SJSA1 (cell line): ENCODE measurements around the gene CACFD1. TPM values are rescaled to one million over a fixed set of nuclear protein-coding genes. Genes with fewer than 3 reads are reported as not detected.

Experiments used
- DNase-seq, 2 experiments: peaks; one replicate each; pipeline ENCODE4 v3.0.0-alpha.2; 2015 to 2020; ENCODE audit warnings: low spot score in 2 of 2, low read depth in 1 of 2
- H3K27ac ChIP-seq: fragments of 250-450 bp; sonication (Bioruptor Pico); 2 replicates; pipeline ENCODE4 v1.5.1; 2020; ENCODE audit warnings: mild to moderate bottlenecking, moderate library complexity
- H3K27me3 ChIP-seq: fragments of 250-450 bp; sonication (Bioruptor Pico); replicated peaks from 2 replicates; pipeline ENCODE4 v1.5.1; 2020; ENCODE audit warnings: mild to moderate bottlenecking, moderate library complexity
- H3K36me3 ChIP-seq: fragments of 250-450 bp; sonication (Bioruptor Pico); 2 replicates; pipeline ENCODE4 v1.5.1; 2020; ENCODE audit warnings: mild to moderate bottlenecking
- H3K4me1 ChIP-seq: fragments of 250-450 bp; sonication (Bioruptor Pico); replicated peaks from 2 replicates; pipeline ENCODE4 v1.6.1; 2021; ENCODE audit warnings: mild to moderate bottlenecking
- H3K4me3 ChIP-seq: fragments of 250-450 bp; sonication (Bioruptor Pico); 2 replicates; pipeline ENCODE4 v1.5.1; 2020; ENCODE audit warnings: mild to moderate bottlenecking
- H3K9me3 ChIP-seq: fragments of 250-450 bp; sonication (Bioruptor Pico); replicated peaks from 2 replicates; pipeline ENCODE4 v1.5.1; 2020; ENCODE audit warnings: mild to moderate bottlenecking
- total RNA-seq: library from RNA; depleted of rRNA; stranded (reverse); fragments of >200 nt; shearing (Covaris generic); gene quantifications from 2 replicates; pipeline ENCODE4 v1.2.3, GENCODE V29; 2014

Gene CACFD1
- total RNA-seq, 1 experiment from 2014 or later, result 2.9 TPM

DNA sequence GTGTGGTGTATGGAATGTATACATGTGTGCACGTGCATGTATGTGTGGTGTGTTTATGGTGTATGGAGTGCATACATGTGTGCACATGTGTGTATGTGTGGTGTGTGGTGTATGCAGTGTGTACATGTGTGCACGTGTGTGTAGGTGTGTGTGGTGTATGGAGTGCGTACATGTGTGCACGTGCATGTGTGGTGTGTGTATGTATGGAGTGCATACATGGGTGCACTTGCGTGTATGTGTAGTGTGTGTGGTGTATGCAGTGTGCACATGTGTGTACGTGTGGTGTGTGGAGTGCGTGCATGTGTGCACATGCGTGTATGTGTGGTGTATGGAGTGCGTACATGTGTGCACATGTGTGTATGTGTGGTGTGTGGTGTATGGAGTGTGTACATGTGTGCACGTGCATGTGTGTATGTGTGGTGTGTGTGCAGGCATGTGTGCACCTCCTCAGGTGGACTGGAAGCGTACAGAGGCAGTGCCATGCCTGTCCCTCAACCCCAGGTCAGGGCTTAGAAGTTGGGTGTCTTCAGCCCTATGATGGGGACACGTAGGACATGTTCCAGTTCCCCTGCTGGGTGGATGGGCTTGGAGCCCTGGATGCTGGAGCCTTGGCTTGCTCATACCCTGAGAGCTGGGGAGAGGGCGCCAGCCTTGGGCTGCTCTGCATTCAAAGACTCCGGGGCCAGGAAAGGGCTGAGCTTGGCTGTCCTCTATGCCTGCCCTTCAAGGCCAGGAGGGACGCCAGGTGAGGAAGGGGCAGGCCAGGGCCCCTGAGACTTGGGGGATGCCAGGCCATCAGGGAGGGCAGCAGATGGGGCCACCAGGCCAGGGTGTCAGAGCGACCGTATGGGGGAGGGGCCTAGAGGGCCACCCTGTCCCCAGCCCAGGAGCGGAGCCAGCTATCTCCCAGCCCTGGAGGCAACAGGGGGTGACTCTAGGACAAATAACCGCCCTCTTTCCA lies 52.8 kb downstream of the CACFD1 start:
- no peaks in the 10 kb centered on the region for H3K9me3 ChIP-seq
- no peaks in the 10 kb centered on the region; the same call in 1 of the 2 replicates for H3K27me3 ChIP-seq
- no peak for DNase-seq
- H3K27ac ChIP-seq, result no peak overlapping the region
- H3K4me3 ChIP-seq, result no peak overlapping the region
- H3K4me1 ChIP-seq, result peaks cover 12% of the 10 kb centered on the region
- H3K36me3 ChIP-seq, result no peaks in the 10 kb centered on the region

DNA sequence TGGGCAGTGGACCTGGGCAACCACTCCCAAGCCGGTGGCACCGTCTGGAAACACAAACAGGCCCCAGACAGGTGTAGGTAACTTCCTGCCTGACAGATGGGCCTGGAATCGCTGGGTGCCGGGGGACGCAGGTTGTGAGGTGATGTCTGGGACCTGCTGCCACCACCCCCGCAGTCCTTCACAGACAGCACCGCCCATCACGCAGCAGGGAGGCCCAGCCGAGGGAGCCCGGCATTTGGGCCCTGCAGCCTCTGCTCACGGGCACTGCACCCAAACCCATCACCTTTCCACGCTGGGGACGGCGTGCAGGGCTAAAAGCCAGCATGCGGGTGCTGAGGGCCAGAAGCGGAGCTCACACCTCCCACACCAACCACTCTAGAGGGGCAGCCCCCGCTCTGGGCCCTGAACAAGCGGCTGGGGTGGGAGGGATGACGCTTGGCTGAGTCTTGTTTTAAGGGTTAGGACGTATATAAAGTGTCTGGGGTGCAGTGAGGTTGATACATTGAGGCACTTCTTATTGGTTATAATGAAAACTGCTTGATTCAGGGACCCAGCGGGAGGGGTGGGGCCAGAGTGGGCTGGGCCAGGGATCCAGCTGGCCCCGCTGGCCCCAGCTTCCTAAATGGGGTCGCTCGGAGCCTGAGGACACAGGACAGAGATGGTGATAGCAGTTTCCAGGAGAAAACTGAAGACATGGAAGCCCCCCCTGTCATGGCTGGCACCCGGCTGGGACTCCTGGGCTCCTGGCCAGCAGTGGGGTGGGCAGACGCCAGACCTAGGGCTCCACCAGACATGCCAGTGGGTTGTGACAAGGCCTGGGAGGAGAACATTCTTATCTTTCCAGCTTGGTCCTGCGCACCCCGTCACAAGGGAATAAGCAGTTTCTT lies 53.7 kb downstream of the CACFD1 start:
- no peak overlapping the region for H3K27ac ChIP-seq
- DNase-seq, result no peak

DNA sequence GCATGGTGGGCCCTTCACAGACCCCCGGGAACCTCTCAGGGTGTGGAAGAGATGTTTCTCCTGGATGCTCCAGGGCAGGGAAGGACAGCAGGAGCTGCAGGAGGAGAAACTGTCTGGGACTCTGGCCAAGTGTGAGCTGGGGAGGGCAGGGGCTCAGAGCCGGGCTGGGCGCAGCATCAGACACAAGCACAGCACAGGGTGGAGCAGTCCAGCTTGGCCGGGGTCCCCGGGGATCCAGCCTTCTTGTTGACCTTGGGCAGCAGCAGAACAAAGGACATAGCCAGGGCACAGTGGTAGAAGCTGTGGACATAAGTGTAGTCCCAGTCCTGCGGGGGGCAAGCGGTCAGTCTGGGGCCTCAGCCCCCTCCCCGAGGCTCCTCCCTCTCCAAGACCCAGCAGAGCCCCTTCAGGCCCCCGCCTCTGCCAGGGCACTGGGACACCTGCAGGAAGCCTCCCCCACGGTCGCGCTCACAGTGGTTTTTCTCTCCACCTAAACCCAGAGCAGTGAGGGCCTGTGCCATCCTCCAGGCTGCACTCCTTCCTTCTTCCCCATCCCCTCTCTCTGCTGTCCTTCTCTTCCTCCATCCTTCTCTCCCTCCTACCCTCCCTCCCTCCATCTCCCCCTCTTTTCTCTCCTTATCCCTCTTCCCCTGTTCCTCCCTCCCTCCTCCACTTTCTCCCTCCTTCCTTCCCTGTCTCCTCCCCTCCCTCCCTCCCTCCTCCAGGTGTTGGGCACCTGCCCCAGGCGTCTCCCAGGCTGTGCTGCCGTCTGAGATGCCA lies 54.9 kb downstream of the CACFD1 start:
- Histone ChIP-seq H3K4me1 (peaks cover 5% of the 10 kb centered on the region), H3K36me3 (no peaks in the 10 kb centered on the region), H3K9me3 (no peaks in the 10 kb centered on the region), H3K27ac (no peak overlapping the region), H3K27me3 (no peaks in the 10 kb centered on the region; the same call in 1 of the 2 replicates), H3K4me3 (no peak overlapping the region)
- DNase-seq, result no peak

More for the DNA sequence above, 53.7 kb downstream of the CACFD1 start:
- H3K27me3 ChIP-seq, result no peaks in the 10 kb centered on the region; the same call in 1 of the 2 replicates
- no peak overlapping the region for H3K4me3 ChIP-seq
- H3K36me3 ChIP-seq, result no peaks in the 10 kb centered on the region
- H3K9me3 ChIP-seq, result no peaks in the 10 kb centered on the region
- peaks cover 12% of the 10 kb centered on the region for H3K4me1 ChIP-seq

DNA sequence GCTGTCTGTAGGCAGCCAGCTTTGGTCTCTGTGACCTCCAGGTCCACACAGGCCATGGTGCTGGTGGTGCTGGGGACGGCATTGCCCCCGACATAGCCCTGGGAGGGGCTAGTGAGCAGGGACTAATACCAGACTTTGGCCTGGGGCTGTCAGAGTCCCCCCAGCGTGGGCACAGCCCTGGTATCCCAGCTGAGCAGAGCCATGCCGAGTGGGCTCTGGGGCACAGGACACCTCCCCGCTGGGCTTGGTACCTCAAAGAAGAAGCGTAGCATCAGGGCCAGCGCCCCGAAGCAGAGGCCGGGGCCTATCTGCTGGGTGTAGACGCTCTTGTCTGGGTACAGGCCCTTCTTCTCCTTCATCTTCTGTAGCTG lies 55.4 kb downstream of the CACFD1 start:
- no peak for DNase-seq
- no peaks in the 10 kb centered on the region for H3K27me3 ChIP-seq
- H3K27ac ChIP-seq, result no peak overlapping the region
- H3K36me3 ChIP-seq, result no peaks in the 10 kb centered on the region
- H3K9me3 ChIP-seq, result no peaks in the 10 kb centered on the region
- no peak overlapping the region for H3K4me3 ChIP-seq
- no peaks in the 10 kb centered on the region for H3K4me1 ChIP-seq

DNA sequence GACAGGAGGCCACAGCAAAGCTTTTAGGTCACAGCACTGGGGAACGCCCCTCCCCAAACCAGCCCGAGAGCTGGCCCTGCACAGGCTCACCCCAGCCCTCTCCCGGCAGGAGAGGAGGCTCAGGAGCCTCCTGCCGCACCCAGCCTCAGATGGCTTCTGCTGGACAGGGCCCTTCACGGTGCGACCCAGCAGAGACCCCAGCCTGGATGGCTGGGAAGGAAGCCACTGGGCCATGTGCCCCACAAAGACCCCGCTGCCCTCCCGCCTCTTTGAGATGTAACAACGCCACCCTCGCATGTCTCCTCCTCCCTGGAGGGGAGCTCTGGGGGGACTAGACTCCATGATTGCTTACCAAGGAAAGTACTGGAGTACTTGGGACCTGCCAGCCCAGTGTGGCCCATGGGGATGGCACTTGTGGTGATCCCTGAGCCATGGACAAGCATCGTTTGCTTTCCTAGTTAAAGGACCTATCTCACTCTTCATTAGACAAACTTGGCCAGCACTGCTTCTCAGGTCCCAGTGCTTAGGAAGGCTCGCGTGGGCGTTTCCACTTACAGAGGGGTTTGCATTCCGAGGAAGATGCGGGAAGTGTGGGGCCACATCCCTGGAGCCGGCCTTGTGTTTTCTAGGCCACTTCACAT lies 56.0 kb downstream of the CACFD1 start:
- Histone ChIP-seq H3K27ac (no peak overlapping the region), H3K4me1 (no peaks in the 10 kb centered on the region), H3K9me3 (no peaks in the 10 kb centered on the region), H3K4me3 (no peak overlapping the region), H3K27me3 (no peaks in the 10 kb centered on the region), H3K36me3 (no peaks in the 10 kb centered on the region)
- no peak for DNase-seq

DNA sequence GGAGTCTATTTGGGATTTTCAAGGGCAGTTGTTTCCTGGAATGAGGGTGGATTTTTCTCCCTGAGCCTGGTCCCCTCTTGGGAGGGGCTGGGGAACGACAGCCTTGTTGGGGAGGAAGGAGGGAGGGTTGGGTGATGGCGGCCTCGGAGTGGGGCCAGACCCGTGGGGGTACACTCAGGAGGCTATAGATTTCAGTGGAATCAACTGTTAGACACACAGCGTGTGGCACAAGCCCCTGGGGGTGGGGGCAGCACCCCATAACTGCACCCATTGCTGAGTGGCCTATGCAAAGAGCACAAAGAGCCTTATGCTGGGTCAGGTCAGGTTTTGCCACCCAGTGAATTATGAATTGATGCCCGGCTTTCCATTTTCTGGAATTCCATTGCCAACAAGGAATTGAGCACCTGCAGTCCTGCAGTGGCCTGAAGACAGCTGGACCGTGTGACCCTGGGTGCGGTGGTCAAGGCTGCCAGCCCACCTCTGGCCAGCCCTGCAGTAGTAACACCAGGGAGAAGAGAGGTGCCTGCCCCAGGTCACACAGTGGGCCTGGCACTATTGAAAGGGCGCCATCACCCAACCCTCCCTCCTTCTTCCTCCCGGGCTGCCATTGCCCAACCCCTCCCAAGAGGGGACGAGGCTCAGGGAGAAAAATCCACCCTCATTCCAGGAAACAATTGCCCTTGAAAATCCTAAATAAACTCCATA lies 56.6 kb downstream of the CACFD1 start:
- H3K9me3 ChIP-seq, result no peaks in the 10 kb centered on the region
- H3K27ac ChIP-seq, result no peak overlapping the region
- H3K36me3 ChIP-seq, result no peaks in the 10 kb centered on the region
- no peaks in the 10 kb centered on the region for H3K27me3 ChIP-seq
- no peak for DNase-seq
- H3K4me3 ChIP-seq, result no peak overlapping the region
- no peaks in the 10 kb centered on the region for H3K4me1 ChIP-seq

DNA sequence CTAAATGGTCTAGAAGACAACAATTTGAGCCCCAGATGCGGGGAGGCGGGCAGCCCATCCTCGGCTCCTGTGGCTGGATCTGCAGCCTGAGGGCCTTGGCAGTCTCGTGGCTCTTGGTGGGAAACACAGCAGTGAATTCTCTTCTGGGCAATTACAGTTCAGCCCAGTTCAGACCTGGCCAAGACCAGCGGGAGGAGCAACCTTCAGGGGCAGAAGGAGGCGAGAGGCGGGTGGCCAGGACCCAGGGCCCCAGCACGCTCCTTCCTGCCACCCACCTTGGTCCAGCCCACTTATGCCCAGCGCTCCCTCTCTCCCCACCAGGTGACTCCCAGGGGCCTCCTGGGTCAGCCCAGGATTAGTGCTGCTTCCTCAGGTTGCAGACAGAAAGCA lies 57.2 kb downstream of the CACFD1 start:
- H3K27me3 ChIP-seq, result no peaks in the 10 kb centered on the region
- no peaks in the 10 kb centered on the region for H3K36me3 ChIP-seq
- no peak overlapping the region for H3K27ac ChIP-seq
- no peaks in the 10 kb centered on the region for H3K4me1 ChIP-seq
- no peaks in the 10 kb centered on the region for H3K9me3 ChIP-seq
- no peak overlapping the region for H3K4me3 ChIP-seq
- no peak for DNase-seq

DNA sequence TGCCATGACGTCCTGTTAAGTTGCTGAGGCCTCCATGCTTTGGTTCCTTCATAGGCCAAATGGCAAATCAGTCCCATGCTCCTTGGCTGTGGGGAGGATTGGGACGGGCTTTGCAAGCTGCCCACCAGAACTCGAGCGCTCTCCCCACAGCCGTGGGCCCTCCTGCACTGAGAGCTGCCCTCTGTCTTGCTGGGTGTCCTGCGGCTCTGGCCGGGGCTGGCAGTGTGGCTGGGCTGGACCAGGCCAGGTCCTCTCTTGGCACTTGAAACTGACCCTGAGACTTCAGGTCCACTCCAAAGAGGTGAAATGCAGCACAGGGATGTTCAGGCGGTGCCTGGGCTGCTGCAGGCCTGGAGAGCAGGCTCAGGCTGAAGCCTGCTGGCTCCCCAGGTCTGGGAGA lies 57.9 kb downstream of the CACFD1 start:
- no peaks in the 10 kb centered on the region for H3K4me1 ChIP-seq
- H3K4me3 ChIP-seq, result no peak overlapping the region
- no peaks in the 10 kb centered on the region for H3K9me3 ChIP-seq
- no peaks in the 10 kb centered on the region for H3K36me3 ChIP-seq
- H3K27me3 ChIP-seq, result no peaks in the 10 kb centered on the region
- DNase-seq, result no peak
- H3K27ac ChIP-seq, result no peak overlapping the region

DNA sequence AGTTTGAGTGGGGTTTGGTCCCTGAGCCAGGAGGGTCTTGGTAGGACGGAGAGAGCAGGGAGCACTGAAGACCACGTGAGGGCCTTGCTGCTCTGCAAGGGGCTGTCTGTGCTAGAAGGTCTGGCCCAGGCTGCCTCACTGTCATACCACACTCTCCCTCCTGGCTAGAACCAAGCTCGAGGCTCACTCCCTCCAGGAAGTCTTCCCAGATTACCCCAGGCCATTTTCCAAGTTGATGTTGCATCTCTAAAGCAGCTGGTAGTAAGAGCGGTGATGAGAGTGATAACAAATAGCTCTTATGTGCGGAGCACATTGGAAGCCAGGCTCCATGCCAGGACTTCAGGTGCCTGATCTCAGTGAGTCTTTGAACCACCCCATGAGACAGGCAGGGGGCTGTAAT lies 58.4 kb downstream of the CACFD1 start:
- H3K4me1 ChIP-seq, result no peaks in the 10 kb centered on the region
- no peaks in the 10 kb centered on the region for H3K36me3 ChIP-seq
- no peaks in the 10 kb centered on the region for H3K27me3 ChIP-seq
- no peaks in the 10 kb centered on the region for H3K9me3 ChIP-seq
- no peak overlapping the region for H3K27ac ChIP-seq
- no peak overlapping the region for H3K4me3 ChIP-seq
- no peak for DNase-seq

DNA sequence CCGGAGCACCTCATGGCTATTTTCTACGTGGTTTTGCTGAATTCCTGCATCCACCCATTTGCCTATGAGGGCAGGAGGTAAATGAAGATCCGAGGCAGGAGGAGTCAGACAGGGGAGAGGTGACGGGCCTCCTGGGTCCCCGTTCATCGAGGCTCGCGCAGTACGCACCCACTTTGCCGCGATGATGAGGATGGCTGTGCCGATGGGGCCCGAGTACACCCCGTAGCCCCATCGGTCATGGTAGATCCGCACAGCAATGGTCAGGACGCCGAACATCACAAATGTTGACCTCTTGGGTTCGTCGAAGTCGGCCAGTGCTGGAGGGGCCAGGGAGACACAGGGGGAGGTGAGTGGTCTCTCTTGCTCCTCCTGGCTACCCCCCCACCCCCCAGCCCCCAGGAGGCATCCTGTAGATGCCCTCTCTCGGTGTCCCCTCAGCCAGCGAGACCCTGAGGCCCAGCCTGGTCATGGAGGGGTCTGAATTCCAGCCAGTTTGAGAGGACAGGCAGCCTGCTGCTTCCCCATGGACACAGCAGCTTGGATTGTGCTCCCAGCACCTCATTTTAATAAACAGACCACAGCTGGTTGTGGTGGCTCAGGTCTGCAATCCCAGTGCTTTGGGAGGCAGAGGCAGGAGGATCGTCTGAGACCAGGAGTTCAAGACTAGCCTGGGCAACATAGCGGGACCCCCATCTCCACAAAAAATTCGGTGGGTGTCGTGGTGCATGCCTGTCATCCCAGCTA lies 59.1 kb downstream of the CACFD1 start:
- no peak for DNase-seq
- Histone ChIP-seq H3K27me3 (no peaks in the 10 kb centered on the region), H3K4me3 (no peak overlapping the region), H3K27ac (no peak overlapping the region), H3K9me3 (no peaks in the 10 kb centered on the region), H3K4me1 (no peaks in the 10 kb centered on the region), H3K36me3 (no peaks in the 10 kb centered on the region)

DNA sequence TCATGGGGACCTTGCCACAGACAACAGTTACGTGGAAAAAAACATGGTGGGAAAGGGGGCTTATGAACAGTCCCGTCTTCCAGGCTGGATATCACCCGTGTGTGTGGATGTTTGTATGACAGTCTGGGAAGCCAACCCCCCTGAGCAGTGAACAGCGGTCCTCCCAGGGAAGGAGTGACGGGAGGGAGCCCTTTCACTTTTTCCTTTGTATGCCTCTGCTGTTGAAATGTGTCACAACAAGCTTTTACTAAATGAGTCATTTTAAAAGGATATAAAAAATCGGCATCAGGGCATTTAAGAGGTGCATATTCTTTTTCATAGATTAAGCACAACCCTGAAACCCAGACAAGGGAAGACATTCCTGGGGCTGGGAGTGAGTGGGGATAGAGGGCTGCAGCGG lies 59.9 kb downstream of the CACFD1 start:
- H3K9me3 ChIP-seq, result no peaks in the 10 kb centered on the region
- no peaks in the 10 kb centered on the region for H3K27me3 ChIP-seq
- no peak overlapping the region for H3K4me3 ChIP-seq
- DNase-seq, result no peak
- H3K4me1 ChIP-seq, result no peaks in the 10 kb centered on the region
- no peak overlapping the region for H3K27ac ChIP-seq
- no peaks in the 10 kb centered on the region for H3K36me3 ChIP-seq

DNA sequence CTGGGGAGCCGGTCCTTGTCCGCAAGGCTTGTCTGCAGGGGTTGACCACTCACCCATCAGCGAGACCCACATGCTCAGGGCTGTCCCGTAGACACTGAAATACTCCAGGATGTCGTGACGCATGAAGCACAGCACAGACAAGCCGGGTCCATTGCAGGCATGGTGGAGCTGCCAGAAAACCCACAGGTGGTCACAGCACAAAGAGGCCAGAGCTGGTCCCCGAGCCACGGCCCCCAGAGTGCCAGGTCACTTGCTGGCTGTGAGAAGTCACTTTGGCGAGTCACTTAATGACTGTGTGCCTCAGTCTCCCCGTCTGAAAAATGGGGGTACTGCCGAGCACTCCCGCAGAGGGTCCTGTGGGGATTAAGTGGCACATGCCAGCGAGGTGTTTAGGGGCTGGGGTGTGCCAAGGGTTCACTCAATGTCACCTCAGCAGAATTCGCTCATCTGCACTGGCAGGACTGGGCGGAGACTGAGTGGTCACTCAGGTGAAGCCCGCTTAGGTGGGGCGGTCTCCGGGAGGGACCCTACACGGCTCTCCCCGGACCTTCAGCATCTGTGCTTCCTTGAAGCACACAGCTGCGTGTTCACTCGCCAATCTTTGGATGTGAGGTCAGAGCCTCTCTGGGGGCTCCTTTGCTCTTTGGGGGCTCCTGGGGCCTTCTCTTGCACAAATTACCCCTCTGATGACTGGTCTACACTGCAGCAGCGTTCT lies 60.5 kb downstream of the CACFD1 start:
- Histone ChIP-seq H3K4me1 (no peaks in the 10 kb centered on the region), H3K36me3 (no peaks in the 10 kb centered on the region), H3K4me3 (no peak overlapping the region), H3K27ac (no peak overlapping the region), H3K9me3 (no peaks in the 10 kb centered on the region), H3K27me3 (no peaks in the 10 kb centered on the region)
- DNase-seq, result no peak
